AG04450 (cell line): ENCODE data around the gene SPRING1. TPM values are rescaled to one million over a fixed set of nuclear protein-coding genes. Genes with fewer than 3 reads are reported as not detected.

Source experiments
- CTCF ChIA-PET: fragments of 300-600, 350-600 bp; formaldehyde crosslinking; extraction: SDS; loops from one replicate; lab custom pipeline; 2022; ENCODE audit warnings: antibody characterized with exemption, inconsistent platforms; lab: Charles Lee
- POLR2A ChIA-PET: fragments of 350-600 bp; formaldehyde crosslinking; extraction: SDS; loops from one replicate; lab custom pipeline; 2021; ENCODE audit warnings: antibody characterized with exemption, inconsistent platforms; lab: Yijun Ruan, JAX
- DNase-seq: peaks from one replicate; pipeline ENCODE4 v3.0.0-alpha.2; 2011; ENCODE audit warnings: low read depth, low spot score
- H3K27ac ChIP-seq: one replicate; pipeline ENCODE4 v1.5.1; 2012; ENCODE audit warnings: low read depth, low read length, control low read depth
- H3K27me3 ChIP-seq: one replicate; pipeline ENCODE4 v1.6.0; 2012; ENCODE audit warnings: low read length; ENCODE audit not compliant: control insufficient read depth, insufficient read depth
- H3K4me3 ChIP-seq: 2 replicates; pipeline ENCODE4 v1.5.1; 2011; ENCODE audit warnings: mild to moderate bottlenecking, low read depth, low read length, control low read depth
- H3K9me3 ChIP-seq: 2 replicates; pipeline ENCODE4 v1.5.1; 2012; ENCODE audit warnings: low read length; ENCODE audit not compliant: control insufficient read depth, insufficient read depth
- CTCF ChIP-seq: IDR thresholded peaks from 2 replicates; pipeline ENCODE4 v1.5.1; 2011; ENCODE audit warnings: low read depth, low read length, control low read depth, inconsistent platforms
- polyA plus RNA-seq: library from polyadenylated mRNA; depleted of rRNA; stranded (reverse); fragments of >200 nt; gene quantifications from 2 replicates; pipeline ENCODE4 v1.2.3, GENCODE V29; 2011

SPRING1 gene
- polyA plus RNA-seq, 1 experiment, result 15.5 TPM

GRCh38 chr12:116717466-116718437 is 20.1 kb downstream of the SPRING1 start:
- TF ChIP-seq CTCF, result no peak
- Histone ChIP-seq H3K27ac (no peak overlapping the region), H3K27me3 (no peaks in the 10 kb centered on the region), H3K9me3 (no peaks in the 10 kb centered on the region), H3K4me3 (no peak overlapping the region)
- no peak for DNase-seq
- POLR2A ChIA-PET, result no interaction called here
- CTCF ChIA-PET, result interaction anchor here (1.0 to 1.5 kb wide), 4 partner anchors 8 to 165 kb away, joined by 3 to 6 read pairs (median 4); no protein-coding TSS in a partner anchor

GRCh38 chr12:116714175-116714574 is 23.7 kb downstream of the SPRING1 start:
- CTCF ChIA-PET, result interaction anchor here (0.9 to 2.0 kb wide), 2 partner anchors 8 to 10 kb away, joined by 3 to 7 read pairs; no protein-coding TSS in a partner anchor
- POLR2A ChIA-PET, result no interaction called here
- DNase-seq, result no peak

GRCh38 chr12:116713527-116713926 is 24.3 kb downstream of the SPRING1 start:
- Histone ChIP-seq H3K4me3 (no peak overlapping the region), H3K9me3 (no peaks in the 10 kb centered on the region), H3K27me3 (no peaks in the 10 kb centered on the region), H3K27ac (no peak overlapping the region)
- CTCF ChIA-PET, result interaction anchor here (0.9 to 2.0 kb wide), 2 partner anchors 9 to 10 kb away, joined by 3 to 7 read pairs; no protein-coding TSS in a partner anchor
- TF ChIP-seq CTCF, result no peak; the same call in 1 of the 2 replicates
- POLR2A ChIA-PET, result no interaction called here
- no peak for DNase-seq

More at GRCh38 chr12:116714175-116714574, 23.7 kb downstream of the SPRING1 start:
- no peak for TF ChIP-seq CTCF
- H3K4me3 ChIP-seq, result no peak overlapping the region
- no peak overlapping the region for H3K27ac ChIP-seq
- H3K27me3 ChIP-seq, result no peaks in the 10 kb centered on the region
- H3K9me3 ChIP-seq, result no peaks in the 10 kb centered on the region

GRCh38 chr12:116712458-116713303 is 25.2 kb downstream of the SPRING1 start:
- no peaks in the 10 kb centered on the region for H3K9me3 ChIP-seq
- POLR2A ChIA-PET, result no interaction called here
- no peak overlapping the region for H3K27ac ChIP-seq
- DNase-seq, result no peak
- H3K4me3 ChIP-seq, result no peak overlapping the region
- H3K27me3 ChIP-seq, result no peaks in the 10 kb centered on the region
- CTCF ChIA-PET, result interaction anchor here (2.0 kb wide), 1 partner anchor 9 kb away, joined by 7 read pairs; no protein-coding TSS in a partner anchor
- TF ChIP-seq CTCF, result no peak
